OCI-LY1 (cell line): ENCODE data around the gene OR52M1.

Experiments
- H2AFZ ChIP-seq: fragments of 200-600 bp; sonication (generic), shearing (Covaris generic); 2 replicates; pipeline ENCODE4 v1.6.0; 2014; ENCODE audit warnings: antibody characterized with exemption, mild to moderate bottlenecking, low read length
- H3F3A ChIP-seq: fragments of 200-600 bp; sonication (generic), shearing (Covaris generic); 2 replicates; pipeline ENCODE4 v1.6.0; 2014; ENCODE audit warnings: mild to moderate bottlenecking, antibody characterized with exemption, low read length, moderate library complexity; ENCODE audit not compliant: insufficient read depth
- H3K27ac ChIP-seq: fragments of 200-600 bp; sonication (generic); 2 replicates; pipeline ENCODE4 v1.5.1; 2014; ENCODE audit warnings: low read length, mixed run types, mild to moderate bottlenecking, low read depth; ENCODE audit not compliant: poor library complexity, severe bottlenecking
- H3K27me3 ChIP-seq: fragments of 200-600 bp; sonication (generic); 2 replicates; pipeline ENCODE4 v1.6.0; 2014; ENCODE audit warnings: antibody characterized with exemption, mild to moderate bottlenecking, low read length, moderate library complexity; ENCODE audit not compliant: insufficient read depth
- H3K36me3 ChIP-seq: fragments of 200-600 bp; sonication (generic); 2 replicates; pipeline ENCODE4 v1.6.1; 2014; ENCODE audit warnings: mild to moderate bottlenecking, antibody characterized with exemption, low read length, moderate library complexity, mixed read lengths; ENCODE audit not compliant: insufficient read depth
- H3K4me1 ChIP-seq: fragments of 200-600 bp; sonication (generic); 2 replicates; pipeline ENCODE4 v1.5.1; 2014; ENCODE audit warnings: mild to moderate bottlenecking, low read length, moderate library complexity; ENCODE audit not compliant: insufficient read depth, severe bottlenecking
- H3K4me2 ChIP-seq: fragments of 200-600 bp; sonication (generic), shearing (Covaris generic); 2 replicates; pipeline ENCODE4 v1.6.1; 2014; ENCODE audit warnings: low read length
- H3K4me3 ChIP-seq: fragments of 200-600 bp; sonication (generic); 2 replicates; pipeline ENCODE4 v1.5.1; 2014; ENCODE audit warnings: low read length, low read depth, mild to moderate bottlenecking, mixed read lengths; ENCODE audit not compliant: poor library complexity, severe bottlenecking
- H3K79me2 ChIP-seq: fragments of 200-600 bp; shearing (Covaris generic); 2 replicates; pipeline ENCODE4 v1.6.1; 2016; ENCODE audit warnings: mixed run types, low read length, mixed read lengths; ENCODE audit not compliant: insufficient read depth
- H3K9ac ChIP-seq: fragments of 200-600 bp; sonication (generic), shearing (Covaris generic); 2 replicates; pipeline ENCODE4 v1.6.1; 2014; ENCODE audit warnings: mild to moderate bottlenecking, low read length, mixed read lengths
- H3K9me2 ChIP-seq: fragments of 200-600 bp; sonication (generic), shearing (Covaris generic); 2 replicates; pipeline ENCODE4 v1.6.1; 2014; ENCODE audit warnings: low read depth, mild to moderate bottlenecking, low read length, mixed read lengths
- H3K9me3 ChIP-seq: fragments of 200-600 bp; shearing (Covaris generic); 2 replicates; pipeline ENCODE4 v1.6.1; 2014; ENCODE audit warnings: low read length, mixed read lengths
- H4K20me1 ChIP-seq: fragments of 200-600 bp; sonication (generic), shearing (Covaris generic); 2 replicates; pipeline ENCODE4 v1.6.0; 2016; ENCODE audit warnings: mild to moderate bottlenecking, low read length; ENCODE audit not compliant: insufficient read depth
- EZH2 ChIP-seq: fragments of 200-600 bp; sonication (generic), shearing (Covaris generic); IDR thresholded peaks from 2 replicates; pipeline ENCODE4 v1.8.0; 2017; ENCODE audit warnings: borderline replicate concordance, mixed run types, mild to moderate bottlenecking, antibody characterized with exemption, low read length, moderate library complexity, mixed read lengths
- TF ChIP-seq, protein P1 (sequence below): fragments of 200-600 bp; sonication (generic), shearing (Covaris generic); IDR thresholded peaks from 2 replicates; pipeline ENCODE4 v1.5.1; 2017; ENCODE audit warnings: mild to moderate bottlenecking, antibody characterized with exemption, low read length, moderate library complexity, mixed read lengths

OR52M1 gene

DNA sequence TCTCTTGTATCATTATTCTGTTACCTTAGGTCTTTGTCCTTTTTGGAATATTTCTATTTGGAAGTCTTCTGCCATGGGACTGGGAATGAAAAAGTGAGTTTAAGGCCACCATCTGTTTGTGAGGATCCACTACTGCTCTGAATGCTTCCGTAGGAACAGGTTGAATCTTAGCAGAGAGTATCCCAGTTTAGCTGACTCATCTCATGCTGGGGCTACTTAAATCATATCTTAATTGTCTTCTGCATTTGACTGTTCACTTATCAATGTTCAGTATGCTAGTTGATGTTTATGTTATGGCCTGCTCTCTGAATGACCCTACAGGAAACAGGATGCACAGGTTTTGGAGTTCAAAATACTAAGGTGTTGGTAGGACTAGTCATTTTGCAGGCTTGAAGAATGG, 35.1 kb downstream of the OR52M1 start:
- H3F3A ChIP-seq: no peaks in the 10 kb centered on the region
- H3K9me3 ChIP-seq: no peaks in the 10 kb centered on the region
- no peaks in the 10 kb centered on the region for H3K79me2 ChIP-seq
- TF ChIP-seq, protein P1, sequence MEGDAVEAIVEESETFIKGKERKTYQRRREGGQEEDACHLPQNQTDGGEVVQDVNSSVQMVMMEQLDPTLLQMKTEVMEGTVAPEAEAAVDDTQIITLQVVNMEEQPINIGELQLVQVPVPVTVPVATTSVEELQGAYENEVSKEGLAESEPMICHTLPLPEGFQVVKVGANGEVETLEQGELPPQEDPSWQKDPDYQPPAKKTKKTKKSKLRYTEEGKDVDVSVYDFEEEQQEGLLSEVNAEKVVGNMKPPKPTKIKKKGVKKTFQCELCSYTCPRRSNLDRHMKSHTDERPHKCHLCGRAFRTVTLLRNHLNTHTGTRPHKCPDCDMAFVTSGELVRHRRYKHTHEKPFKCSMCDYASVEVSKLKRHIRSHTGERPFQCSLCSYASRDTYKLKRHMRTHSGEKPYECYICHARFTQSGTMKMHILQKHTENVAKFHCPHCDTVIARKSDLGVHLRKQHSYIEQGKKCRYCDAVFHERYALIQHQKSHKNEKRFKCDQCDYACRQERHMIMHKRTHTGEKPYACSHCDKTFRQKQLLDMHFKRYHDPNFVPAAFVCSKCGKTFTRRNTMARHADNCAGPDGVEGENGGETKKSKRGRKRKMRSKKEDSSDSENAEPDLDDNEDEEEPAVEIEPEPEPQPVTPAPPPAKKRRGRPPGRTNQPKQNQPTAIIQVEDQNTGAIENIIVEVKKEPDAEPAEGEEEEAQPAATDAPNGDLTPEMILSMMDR: no peak
- no peak for TF ChIP-seq EZH2
- H3K36me3 ChIP-seq: no peaks in the 10 kb centered on the region
- no peak overlapping the region for H3K4me2 ChIP-seq
- no peak overlapping the region for H2AFZ ChIP-seq
- H3K4me1 ChIP-seq: no peaks in the 10 kb centered on the region
- H3K9me2 ChIP-seq: no peaks in the 10 kb centered on the region
- no peaks in the 10 kb centered on the region for H4K20me1 ChIP-seq
- H3K4me3 ChIP-seq: no peak overlapping the region
- no peak overlapping the region for H3K27ac ChIP-seq
- H3K9ac ChIP-seq: no peak overlapping the region
- no peaks in the 10 kb centered on the region for H3K27me3 ChIP-seq

DNA sequence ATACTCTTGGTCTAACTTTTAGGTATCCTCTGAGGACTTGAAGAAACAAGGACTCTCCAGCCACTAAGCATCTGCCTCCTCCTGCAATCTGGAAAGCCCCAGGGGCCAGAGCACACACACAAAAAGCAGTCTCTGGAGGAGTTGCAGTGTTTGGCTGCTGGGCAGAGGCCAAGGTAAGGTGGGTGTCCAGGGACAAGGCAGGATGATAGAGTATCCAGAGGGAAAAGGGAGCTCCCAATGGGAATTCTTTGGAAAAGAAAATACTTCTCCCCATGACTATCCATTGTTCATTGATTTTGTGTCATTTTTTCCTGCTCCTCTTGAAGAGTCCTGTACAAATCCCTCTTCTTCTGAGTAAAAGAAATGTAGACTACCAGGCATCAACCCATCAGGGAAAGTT, 36.5 kb downstream of the OR52M1 start, which contains the start of gene OR52I2:
TSS of gene OR52I2 (plus strand) at position 301 of the 400 bp plus-strand sequence.
- H3K4me3 ChIP-seq: no peak within 1 kb of the TSS
- no peaks in the 10 kb centered on the region for H3F3A ChIP-seq
- no peaks in the 10 kb centered on the region for H3K9me3 ChIP-seq
- H3K4me1 ChIP-seq: no peaks in the 10 kb centered on the region
- H3K4me2 ChIP-seq: no peak within 1 kb of the TSS
- H3K79me2 ChIP-seq: no peaks in the 10 kb centered on the region
- TF ChIP-seq, protein P1: no peak
- no peak for TF ChIP-seq EZH2
- no peak within 1 kb of the TSS for H3K27ac ChIP-seq
- no peaks in the 10 kb centered on the region for H3K9me2 ChIP-seq
- no peaks in the 10 kb centered on the region for H3K27me3 ChIP-seq
- H3K36me3 ChIP-seq: no peaks in the 10 kb centered on the region
- H2AFZ ChIP-seq: no peak within 1 kb of the TSS
- H4K20me1 ChIP-seq: no peaks in the 10 kb centered on the region
- no peak within 1 kb of the TSS for H3K9ac ChIP-seq

DNA sequence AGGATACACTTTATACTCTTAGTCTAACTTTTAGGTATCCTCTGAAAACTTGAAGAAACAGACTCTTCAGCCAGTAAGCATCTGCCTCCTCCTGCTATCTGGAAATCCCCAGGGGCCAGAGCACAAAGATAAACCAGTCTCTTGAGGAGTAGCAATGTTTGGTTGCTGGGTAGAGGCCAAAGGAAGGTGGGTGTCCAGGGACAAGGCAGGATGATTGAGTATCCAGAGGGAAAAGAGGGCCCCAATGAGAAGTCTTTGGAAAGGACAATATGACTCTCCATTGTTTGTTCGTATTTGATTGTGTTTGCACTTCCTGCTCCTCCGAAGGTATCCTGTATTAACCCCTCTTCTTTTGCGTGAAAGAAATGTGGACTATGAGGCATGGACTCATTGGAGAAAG, 44.0 kb downstream of the OR52M1 start:
- Histone ChIP-seq H3F3A (no peaks in the 10 kb centered on the region), H2AFZ (no peak overlapping the region), H3K36me3 (no peaks in the 10 kb centered on the region), H3K4me1 (no peaks in the 10 kb centered on the region), H3K4me2 (no peak overlapping the region), H3K27me3 (no peaks in the 10 kb centered on the region), H3K9ac (no peak overlapping the region), H3K27ac (no peak overlapping the region), H3K9me3 (no peaks in the 10 kb centered on the region), H4K20me1 (no peaks in the 10 kb centered on the region), H3K4me3 (no peak overlapping the region), H3K9me2 (no peaks in the 10 kb centered on the region), H3K79me2 (no peaks in the 10 kb centered on the region)
- TF ChIP-seq, protein P1: no peak
- no peak for TF ChIP-seq EZH2
